ACC112 (cell line): Measurements from ENCODE around the gene SYNE1.

Experiments used
- H2AFZ ChIP-seq: fragments of 200-600 bp; sonication (generic); one replicate; pipeline ENCODE4 v1.6.0; 2017; ENCODE audit warnings: antibody characterized with exemption, low read length; ENCODE audit not compliant: unreplicated experiment
- H3K27ac ChIP-seq: fragments of 200-600 bp; sonication (generic); 2 replicates; pipeline ENCODE4 v1.5.1; 2014; ENCODE audit warnings: low read depth, mild to moderate bottlenecking, antibody characterized with exemption, low read length, moderate library complexity
- H3K27me3 ChIP-seq: fragments of 200-600 bp; sonication (generic); 2 replicates; pipeline ENCODE4 v1.6.1; 2014; ENCODE audit warnings: mild to moderate bottlenecking, antibody characterized with exemption, low read length, moderate library complexity, mixed read lengths; ENCODE audit not compliant: insufficient read depth
- H3K36me3 ChIP-seq: fragments of 200-600 bp; sonication (generic); 2 replicates; pipeline ENCODE4 v1.6.1; 2016; ENCODE audit warnings: mild to moderate bottlenecking, antibody characterized with exemption, low read length, moderate library complexity, mixed read lengths; ENCODE audit not compliant: insufficient read depth
- H3K4me1 ChIP-seq: fragments of 200-600 bp; sonication (generic); one replicate; pipeline ENCODE4 v1.6.1; 2016; ENCODE audit warnings: low read length, mixed read lengths; ENCODE audit not compliant: insufficient read depth, unreplicated experiment, control insufficient read depth
- H3K4me3 ChIP-seq: fragments of 200-600 bp; sonication (generic); 2 replicates; pipeline ENCODE4 v1.5.1; 2014; ENCODE audit warnings: mild to moderate bottlenecking, low read depth, low read length
- H3K79me2 ChIP-seq: fragments of 200-600 bp; sonication (generic); one replicate; pipeline ENCODE4 v1.6.0; 2016; ENCODE audit warnings: low read length; ENCODE audit not compliant: control insufficient read depth, unreplicated experiment, insufficient read depth

Gene SYNE1

DNA sequence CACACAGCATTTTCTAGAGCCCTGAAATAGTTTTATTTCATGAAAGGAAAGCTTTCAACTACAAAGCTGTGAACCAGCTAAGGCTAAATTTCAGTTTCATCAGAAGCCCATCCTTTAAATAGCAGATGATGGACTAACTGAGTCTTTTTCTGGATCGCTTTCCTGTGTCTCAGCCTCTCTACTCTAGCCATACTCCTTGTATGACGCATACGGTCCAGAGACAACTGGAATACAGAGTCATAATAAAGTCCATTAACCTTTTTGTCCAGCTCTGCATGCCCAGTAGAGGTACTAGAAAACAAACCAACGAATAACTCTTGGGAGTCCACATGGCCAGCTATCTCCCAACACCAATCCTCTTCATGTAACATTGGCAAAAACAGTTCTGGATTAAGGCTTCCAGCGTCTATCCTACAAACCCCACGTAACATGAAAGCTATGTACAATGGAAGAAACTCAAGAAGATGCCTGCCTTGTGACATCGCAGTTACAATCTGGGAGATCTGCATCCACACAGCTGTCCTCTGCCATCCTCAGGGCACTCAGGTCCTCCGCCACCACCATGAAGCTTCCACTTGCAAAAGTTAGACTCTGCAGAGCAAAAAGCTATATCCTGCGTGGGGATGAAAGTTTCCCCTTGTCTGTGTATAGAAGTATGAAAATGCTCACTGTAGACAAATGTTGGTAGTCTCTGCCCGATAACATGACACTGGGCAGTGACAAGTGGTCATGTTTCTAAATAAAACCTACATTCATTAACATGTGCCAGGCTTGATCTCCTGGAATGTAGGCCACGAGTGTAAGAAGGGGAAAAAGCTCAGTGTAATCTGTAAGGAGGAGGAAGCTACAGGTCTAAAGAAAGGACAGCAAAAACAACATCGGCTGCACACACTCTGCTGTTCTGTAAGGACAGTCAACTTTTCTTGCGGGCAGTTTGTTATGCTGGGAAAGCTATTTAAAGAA, 469.2 kb downstream of the SYNE1 start:
- no peak overlapping the region for H3K27ac ChIP-seq
- H3K27me3 ChIP-seq: no peaks in the 10 kb centered on the region
- H3K36me3 ChIP-seq: no peaks in the 10 kb centered on the region
- no peak overlapping the region for H2AFZ ChIP-seq
- no peaks in the 10 kb centered on the region for H3K79me2 ChIP-seq
- no peak overlapping the region for H3K4me3 ChIP-seq
- no peaks in the 10 kb centered on the region for H3K4me1 ChIP-seq

DNA sequence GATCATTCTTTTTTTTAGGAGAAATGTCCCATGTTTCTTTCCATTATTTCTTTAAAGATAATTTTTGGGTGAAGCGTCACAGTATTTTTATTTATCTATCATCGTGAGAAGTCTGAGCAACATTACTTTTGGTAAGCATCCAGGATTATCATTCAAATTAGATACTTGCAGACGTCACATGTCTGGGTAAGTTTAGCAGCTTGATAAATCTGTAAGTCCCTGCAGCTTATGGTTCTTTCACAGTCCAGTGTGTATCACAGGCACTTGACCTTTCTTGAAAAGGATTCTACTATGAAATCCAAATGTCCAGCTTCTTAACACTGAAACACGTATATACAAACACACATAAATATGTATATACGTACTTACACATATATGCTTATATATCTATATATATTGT, 470.3 kb downstream of the SYNE1 start:
- no peak overlapping the region for H3K27ac ChIP-seq
- H3K36me3 ChIP-seq: no peaks in the 10 kb centered on the region
- H3K4me1 ChIP-seq: peaks cover 1% of the 10 kb centered on the region
- no peaks in the 10 kb centered on the region for H3K27me3 ChIP-seq
- no peaks in the 10 kb centered on the region for H3K79me2 ChIP-seq
- H2AFZ ChIP-seq: no peak overlapping the region
- H3K4me3 ChIP-seq: no peak overlapping the region

DNA sequence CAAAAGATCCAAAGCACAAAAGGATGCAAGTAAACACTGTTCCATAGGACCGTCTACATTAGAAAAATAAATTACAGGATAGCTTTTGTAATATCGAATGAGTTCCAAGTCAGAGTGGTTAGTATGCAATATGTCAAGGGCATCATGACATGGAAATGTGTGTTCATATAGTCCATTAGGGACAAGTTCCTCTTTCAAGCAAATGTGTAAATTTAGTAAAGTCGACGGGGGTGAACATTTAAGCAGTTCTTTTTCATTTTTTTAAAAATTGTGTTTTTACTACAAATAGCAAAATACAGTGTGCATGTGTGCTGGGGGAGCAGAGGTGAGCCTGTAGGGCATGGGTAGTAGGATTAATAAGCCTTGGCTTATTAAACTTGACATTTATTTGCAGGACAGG, 470.7 kb downstream of the SYNE1 start:
- Histone ChIP-seq H3K36me3 (no peaks in the 10 kb centered on the region), H2AFZ (no peak overlapping the region), H3K4me3 (no peak overlapping the region), H3K27ac (no peak overlapping the region), H3K79me2 (no peaks in the 10 kb centered on the region), H3K4me1 (peaks cover 5% of the 10 kb centered on the region), H3K27me3 (no peaks in the 10 kb centered on the region)

DNA sequence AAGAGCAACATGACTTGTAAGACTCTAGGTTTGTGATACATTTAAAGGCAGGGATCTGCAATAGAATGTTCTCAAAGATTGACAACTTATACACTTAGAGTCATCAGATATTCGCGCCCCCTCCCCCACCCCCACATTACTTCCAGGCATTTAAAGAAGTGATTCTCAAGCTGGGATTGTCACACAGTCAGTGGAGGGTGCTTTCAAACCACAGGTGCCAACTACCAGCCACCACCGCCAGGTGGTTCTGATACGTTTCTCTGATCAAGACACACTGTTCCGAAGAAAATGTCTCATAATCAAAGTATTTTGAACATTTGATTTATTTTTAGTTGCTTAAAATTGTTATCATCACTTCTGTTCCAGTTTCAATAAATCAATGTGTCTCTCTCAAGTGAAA, 472.2 kb downstream of the SYNE1 start:
- Histone ChIP-seq H3K27me3 (no peaks in the 10 kb centered on the region), H3K36me3 (no peaks in the 10 kb centered on the region), H2AFZ (no peak overlapping the region), H3K27ac (no peak overlapping the region), H3K79me2 (no peaks in the 10 kb centered on the region), H3K4me3 (no peak overlapping the region), H3K4me1 (peaks cover 8% of the 10 kb centered on the region)

DNA sequence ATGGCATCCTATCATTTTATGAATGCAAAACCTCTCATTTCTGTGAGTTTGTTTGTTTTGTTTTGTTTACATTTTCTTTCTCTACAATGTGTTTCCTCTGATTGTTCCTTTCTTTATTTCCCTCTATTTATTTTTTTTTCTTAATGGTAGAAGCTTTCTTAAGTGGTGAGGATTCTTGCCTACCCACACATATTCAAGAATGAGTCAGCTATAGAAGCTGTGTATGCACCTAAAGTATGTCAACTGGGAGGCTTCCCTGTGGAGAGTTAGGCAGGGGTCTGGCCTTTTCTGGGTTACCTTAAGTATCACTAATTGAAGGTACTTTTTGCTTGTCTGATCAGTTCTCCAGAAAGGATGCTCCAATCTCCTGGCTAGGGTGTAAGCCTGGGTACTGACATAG, 475.7 kb downstream of the SYNE1 start:
- Histone ChIP-seq H2AFZ (no peak overlapping the region), H3K4me3 (no peak overlapping the region), H3K27me3 (no peaks in the 10 kb centered on the region), H3K4me1 (peaks cover 8% of the 10 kb centered on the region), H3K27ac (no peak overlapping the region), H3K79me2 (no peaks in the 10 kb centered on the region), H3K36me3 (no peaks in the 10 kb centered on the region)

DNA sequence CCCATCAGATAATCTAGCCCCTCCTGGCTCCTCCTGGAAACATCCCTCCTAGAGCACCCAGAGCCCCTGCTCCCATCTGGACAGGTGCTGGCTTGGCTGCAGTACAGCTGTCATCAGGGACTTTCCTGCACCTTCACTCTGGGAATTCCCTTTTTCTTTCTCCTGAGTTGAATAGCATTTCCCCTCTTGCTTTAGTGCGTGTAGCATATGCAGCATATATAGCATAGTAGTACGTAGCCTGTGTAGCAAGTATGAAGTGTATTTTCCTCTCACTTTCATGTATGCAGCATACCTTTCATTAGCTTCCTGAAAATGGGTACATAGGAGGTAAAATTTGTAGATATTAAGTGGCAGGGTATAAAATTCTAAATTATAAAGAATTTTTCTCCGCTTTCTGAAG, 476.8 kb downstream of the SYNE1 start:
- Histone ChIP-seq H3K79me2 (no peaks in the 10 kb centered on the region), H3K27me3 (no peaks in the 10 kb centered on the region), H3K36me3 (no peaks in the 10 kb centered on the region), H3K4me3 (no peak overlapping the region), H3K27ac (no peak overlapping the region), H2AFZ (no peak overlapping the region), H3K4me1 (peaks cover 8% of the 10 kb centered on the region)

DNA sequence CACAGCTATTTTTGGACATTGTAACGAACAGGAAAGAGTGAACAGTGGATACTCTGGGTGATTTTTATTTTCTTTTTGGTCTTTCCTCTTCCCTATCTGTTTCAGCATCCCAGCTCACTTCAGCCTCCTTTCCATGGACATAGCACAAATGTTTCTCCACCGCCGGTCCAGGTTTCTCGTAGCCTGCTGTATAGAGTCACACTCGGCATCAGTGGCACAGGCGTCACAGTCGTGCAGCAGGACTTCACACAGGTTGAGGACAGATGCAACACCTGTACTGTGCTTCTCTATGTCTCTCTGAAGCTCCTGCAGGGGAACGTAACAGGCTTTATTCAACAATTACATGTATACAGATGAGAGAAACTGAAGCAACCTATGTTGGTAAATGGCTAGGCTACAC, 481.4 kb downstream of the SYNE1 start:
- Histone ChIP-seq H3K27me3 (no peaks in the 10 kb centered on the region), H3K36me3 (peaks cover 5% of the 10 kb centered on the region), H3K4me3 (no peak overlapping the region), H3K79me2 (no peaks in the 10 kb centered on the region), H3K4me1 (no peaks in the 10 kb centered on the region), H3K27ac (no peak overlapping the region), H2AFZ (no peak overlapping the region)

DNA sequence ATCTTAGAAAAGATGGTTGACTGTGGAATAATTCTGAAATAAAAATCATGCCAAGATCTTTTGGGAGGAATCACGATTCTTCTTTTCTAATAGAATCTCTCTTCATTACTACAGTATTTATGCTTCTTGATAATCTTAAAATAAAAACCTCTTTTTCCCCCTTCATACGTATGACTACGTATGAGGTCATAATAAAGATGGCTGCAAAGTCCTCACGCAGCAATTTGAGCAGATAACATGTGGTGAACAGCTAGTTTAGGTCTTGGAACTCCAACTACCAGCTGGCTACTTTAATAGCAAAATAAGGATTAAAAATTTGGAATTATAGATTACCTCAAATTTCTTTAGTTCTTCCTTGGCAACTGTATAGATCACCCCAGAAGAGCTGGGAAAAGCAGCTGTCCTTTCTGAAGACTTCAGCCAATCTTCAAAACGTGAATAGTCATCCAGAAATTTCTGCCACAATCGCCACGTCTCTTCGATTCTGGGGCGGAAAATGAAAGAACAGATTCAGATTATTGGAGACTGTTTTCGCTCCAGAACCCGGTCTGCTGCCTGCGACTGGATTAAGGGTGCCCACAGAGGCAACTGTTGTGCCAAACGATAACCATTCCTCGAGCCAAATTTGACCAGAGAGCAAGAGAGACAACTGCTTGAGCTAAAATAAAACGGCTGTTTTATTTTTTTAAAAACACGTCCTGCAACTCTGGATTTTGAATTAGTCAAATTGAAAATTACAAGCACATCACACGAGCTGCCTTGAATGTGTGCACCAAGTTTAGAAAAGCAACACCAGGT, 482.4 kb downstream of the SYNE1 start:
- Histone ChIP-seq H3K27ac (no peak overlapping the region), H2AFZ (no peak overlapping the region), H3K27me3 (no peaks in the 10 kb centered on the region), H3K79me2 (no peaks in the 10 kb centered on the region), H3K4me3 (no peak overlapping the region), H3K4me1 (peaks cover 9% of the 10 kb centered on the region), H3K36me3 (peaks cover 8% of the 10 kb centered on the region)

DNA sequence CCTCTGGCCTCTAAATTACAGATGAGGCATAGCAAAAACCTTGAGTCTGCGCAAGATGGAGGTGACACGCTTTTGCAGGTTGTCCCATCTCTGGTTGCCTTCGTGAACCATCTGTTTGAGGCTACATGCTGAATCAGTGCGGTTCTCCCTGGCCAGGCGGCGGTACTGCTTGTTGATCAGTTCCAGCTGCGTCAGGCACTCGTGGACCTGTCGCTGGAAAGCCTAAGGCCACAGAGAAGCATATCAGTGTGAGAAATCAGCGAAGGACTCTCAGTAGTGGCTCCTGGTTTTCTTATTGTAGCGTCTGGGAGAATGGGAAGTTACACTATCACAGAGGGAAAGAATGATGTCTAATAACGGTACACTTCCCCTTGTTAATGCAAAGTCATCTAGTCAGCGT, 485.2 kb downstream of the SYNE1 start:
- peaks cover 11% of the 10 kb centered on the region for H3K4me1 ChIP-seq
- no peak overlapping the region for H3K27ac ChIP-seq
- H3K36me3 ChIP-seq: peaks cover 9% of the 10 kb centered on the region
- H3K27me3 ChIP-seq: no peaks in the 10 kb centered on the region
- H3K79me2 ChIP-seq: no peaks in the 10 kb centered on the region
- H3K4me3 ChIP-seq: no peak overlapping the region
- no peak overlapping the region for H2AFZ ChIP-seq

DNA sequence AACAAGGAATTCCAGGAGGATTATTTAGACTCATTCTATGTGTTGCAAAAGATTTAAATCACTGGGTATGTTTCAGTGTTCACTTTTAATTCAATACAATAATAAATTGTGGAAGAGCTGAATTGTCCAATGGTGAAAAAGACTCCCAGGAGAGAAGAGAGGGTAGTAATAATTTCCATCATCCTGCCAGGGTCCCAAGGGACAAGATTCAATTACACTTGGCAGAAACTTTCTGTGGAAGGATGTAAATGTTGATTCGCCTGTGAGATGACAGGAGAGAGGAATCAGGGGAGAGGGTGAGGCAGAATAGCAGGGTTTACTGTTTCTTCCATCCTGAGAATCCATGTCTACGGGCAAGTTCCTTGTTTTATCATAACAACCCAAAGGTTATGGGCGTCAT, 487.0 kb downstream of the SYNE1 start:
- H2AFZ ChIP-seq: no peak overlapping the region
- H3K27ac ChIP-seq: peak overlapping the region; percentile 45
- no peak overlapping the region for H3K4me3 ChIP-seq
- no peaks in the 10 kb centered on the region for H3K27me3 ChIP-seq
- no peaks in the 10 kb centered on the region for H3K79me2 ChIP-seq
- H3K36me3 ChIP-seq: peaks cover 9% of the 10 kb centered on the region
- peaks cover 18% of the 10 kb centered on the region for H3K4me1 ChIP-seq
